ENCODE results near the gene GCAT. TPM values are rescaled to one million over a fixed set of nuclear protein-coding genes. Genes with fewer than 3 reads are reported as not detected.

GCAT gene
- total RNA-seq, 4 donors from 2014 or later = 8.0 to 21.0 (median 15.7) TPM

GRCh38 chr22:37850801-37851200 is 43.1 kb downstream of the GCAT start:
- no peak for TF ChIP-seq CTCF (IDR thresholded peaks at IDR 0.05)
- TF ChIP-seq POLR2A (IDR thresholded peaks at IDR 0.05) = no peak
- no peak for TF ChIP-seq POLR2AphosphoS5 (IDR thresholded peaks at IDR 0.05)
- no peak for TF ChIP-seq EP300 (IDR thresholded peaks at IDR 0.05)
- 80 to 84% methylated on average over 4 of the region's 4 CpGs for WGBS, 2 donors (ENCODE audit: low coverage in 1 of 2)
- peaks cover 0 to 68% (median 15%) of the 10 kb centered on the region in 3 donors for H3K4me1 ChIP-seq
- H3K9me3 ChIP-seq = no peaks in the 10 kb centered on the region
- no peaks in the 10 kb centered on the region for H3K27me3 ChIP-seq
- no peak overlapping the region for H3K27ac ChIP-seq
- no peak overlapping the region for H3K4me3 ChIP-seq
- H3K36me3 ChIP-seq = peaks cover 0 to 49% of the 10 kb centered on the region in 2 donors
- ATAC-seq = no peak

GRCh38 chr22:37852418-37852817 is 44.7 kb downstream of the GCAT start:
- H3K4me1 ChIP-seq = peaks cover 0 to 68% (median 15%) of the 10 kb centered on the region in 3 donors

GRCh38 chr22:37854946-37855345 is 47.2 kb downstream of the GCAT start:
- ATAC-seq = no peak
- H3K4me1 ChIP-seq = peaks cover 0 to 56% (median 12%) of the 10 kb centered on the region in 3 donors
- H3K4me3 ChIP-seq = no peak overlapping the region
- peaks cover 0 to 91% of the 10 kb centered on the region in 2 donors for H3K36me3 ChIP-seq
- no peak for TF ChIP-seq POLR2A (IDR thresholded peaks at IDR 0.05)
- no peaks in the 10 kb centered on the region for H3K9me3 ChIP-seq
- no peaks in the 10 kb centered on the region for H3K27me3 ChIP-seq
- peak overlapping the region in 3 of 4 donors; percentile 9 to 40 (median 14) for H3K27ac ChIP-seq
- 15 to 24% methylated on average over 2 of the region's 2 CpGs for WGBS, 2 donors (ENCODE audit: low coverage in 1 of 2)

More at GRCh38 chr22:37852418-37852817, 44.7 kb downstream of the GCAT start:
- TF ChIP-seq POLR2AphosphoS5 (IDR thresholded peaks at IDR 0.05) = no peak
- TF ChIP-seq CTCF (IDR thresholded peaks at IDR 0.05) = no peak
- no peak for TF ChIP-seq EP300 (IDR thresholded peaks at IDR 0.05)
- TF ChIP-seq POLR2A (IDR thresholded peaks at IDR 0.05) = no peak
- Histone ChIP-seq H3K27me3 (no peaks in the 10 kb centered on the region), H3K27ac (no peak overlapping the region), H3K9me3 (no peaks in the 10 kb centered on the region), H3K36me3 (peaks cover 0 to 65% of the 10 kb centered on the region in 2 donors), H3K4me3 (no peak overlapping the region)
- no peak for ATAC-seq
- WGBS, 2 donors (ENCODE audit: low coverage in 1 of 2) = 67 to 88% methylated on average over 4 to 5 of the region's 5 CpGs

GRCh38 chr22:37855462-37855861 is 47.7 kb downstream of the GCAT start:
- ATAC-seq = no peak
- 92 to 100% methylated on average over 1 to 2 of the region's 2 CpGs for WGBS, 2 donors (ENCODE audit: low coverage in 1 of 2)
- Histone ChIP-seq H3K4me3 (no peak overlapping the region), H3K27ac (peak overlapping the region in 2 of 4 donors; percentile 9 to 25), H3K4me1 (peaks cover 0 to 50% (median 7%) of the 10 kb centered on the region in 3 donors), H3K27me3 (no peaks in the 10 kb centered on the region), H3K9me3 (no peaks in the 10 kb centered on the region), H3K36me3 (peaks cover 0 to 96% of the 10 kb centered on the region in 2 donors)
- TF ChIP-seq EP300 (IDR thresholded peaks at IDR 0.05) (no peak), CTCF (IDR thresholded peaks at IDR 0.05) (no peak), POLR2AphosphoS5 (IDR thresholded peaks at IDR 0.05) (no peak), POLR2A (IDR thresholded peaks at IDR 0.05) (no peak)

- WGBS, 2 donors (ENCODE audit: low coverage in 1 of 2) = 57% methylated on average over 6 of the region's 7 CpGs; no CpG with 5 or more reads in 1 of the 2 donors
Measured at GRCh38 chr22:37860796-37861421, 53.2 kb downstream of the GCAT start.

More at GRCh38 chr22:37860796-37861421, 53.2 kb downstream of the GCAT start:
- H3K27ac ChIP-seq = no peak overlapping the region
- peaks cover 0 to 24% (median 0%) of the 10 kb centered on the region in 3 donors for H3K4me1 ChIP-seq
- no peaks in the 10 kb centered on the region for H3K9me3 ChIP-seq
- peaks cover 0 to 100% of the 10 kb centered on the region in 2 donors for H3K36me3 ChIP-seq
- TF ChIP-seq EP300 (IDR thresholded peaks at IDR 0.05) (no peak), POLR2AphosphoS5 (IDR thresholded peaks at IDR 0.05) (no peak), POLR2A (IDR thresholded peaks at IDR 0.05) (no peak), CTCF (IDR thresholded peaks at IDR 0.05) (no peak)
- H3K4me3 ChIP-seq = no peak overlapping the region
- H3K27me3 ChIP-seq = no peaks in the 10 kb centered on the region
- no peak for ATAC-seq
